Measurements from ENCODE around the gene MRPL38. TPM values are rescaled to one million over a fixed set of nuclear protein-coding genes. Genes with fewer than 3 reads are reported as not detected.

The MRPL38 gene
- total RNA-seq, 2 donors from 2014 or later: 40.3 to 85.6 TPM

DNA sequence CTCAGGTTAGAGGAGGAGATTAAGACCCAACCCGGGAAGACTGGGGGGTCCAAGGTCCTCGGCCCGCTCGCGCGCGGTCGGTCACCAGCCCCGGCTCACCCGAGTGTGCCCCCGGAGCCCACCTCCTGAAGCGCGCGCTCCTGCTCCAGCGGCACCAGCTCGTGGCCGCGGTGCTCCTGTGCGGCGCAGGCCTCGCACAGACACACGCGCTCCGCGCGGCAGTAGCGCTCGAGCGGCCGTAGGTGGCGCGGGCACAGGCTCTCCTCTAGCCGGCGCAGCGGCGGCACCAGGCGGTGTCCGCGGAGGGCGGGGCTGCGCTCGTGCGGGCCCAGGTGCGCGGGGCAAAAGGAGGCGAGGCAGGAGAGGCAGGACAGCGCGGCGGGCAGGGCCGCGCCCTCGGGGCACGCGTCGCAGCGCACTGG, 26.9 kb downstream of the MRPL38 start:
- H3K9me3 ChIP-seq: no peaks in the 10 kb centered on the region
- H3K36me3 ChIP-seq: no peaks in the 10 kb centered on the region
- DNase-seq (ENCODE audit: low spot score): peak; percentile 58
- peak overlapping the region; percentile 47 to 53 for H3K4me3 ChIP-seq
- peak overlapping the region; percentile 91 for H3K27ac ChIP-seq
- H3K27me3 ChIP-seq (replicated peaks; ENCODE audit: insufficient read depth): no peaks in the 10 kb centered on the region
- H3K4me1 ChIP-seq (replicated peaks): peaks cover 24% of the 10 kb centered on the region
- TF ChIP-seq POLR2AphosphoS5 (IDR thresholded peaks at IDR 0.05): no peak
- TF ChIP-seq, protein P1, sequence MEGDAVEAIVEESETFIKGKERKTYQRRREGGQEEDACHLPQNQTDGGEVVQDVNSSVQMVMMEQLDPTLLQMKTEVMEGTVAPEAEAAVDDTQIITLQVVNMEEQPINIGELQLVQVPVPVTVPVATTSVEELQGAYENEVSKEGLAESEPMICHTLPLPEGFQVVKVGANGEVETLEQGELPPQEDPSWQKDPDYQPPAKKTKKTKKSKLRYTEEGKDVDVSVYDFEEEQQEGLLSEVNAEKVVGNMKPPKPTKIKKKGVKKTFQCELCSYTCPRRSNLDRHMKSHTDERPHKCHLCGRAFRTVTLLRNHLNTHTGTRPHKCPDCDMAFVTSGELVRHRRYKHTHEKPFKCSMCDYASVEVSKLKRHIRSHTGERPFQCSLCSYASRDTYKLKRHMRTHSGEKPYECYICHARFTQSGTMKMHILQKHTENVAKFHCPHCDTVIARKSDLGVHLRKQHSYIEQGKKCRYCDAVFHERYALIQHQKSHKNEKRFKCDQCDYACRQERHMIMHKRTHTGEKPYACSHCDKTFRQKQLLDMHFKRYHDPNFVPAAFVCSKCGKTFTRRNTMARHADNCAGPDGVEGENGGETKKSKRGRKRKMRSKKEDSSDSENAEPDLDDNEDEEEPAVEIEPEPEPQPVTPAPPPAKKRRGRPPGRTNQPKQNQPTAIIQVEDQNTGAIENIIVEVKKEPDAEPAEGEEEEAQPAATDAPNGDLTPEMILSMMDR (IDR thresholded peaks at IDR 0.05): peak in 2 of 4 experiments; percentile 61 to 69
- TF ChIP-seq POLR2A (IDR thresholded peaks at IDR 0.05): no peak
- intact Hi-C loops (cut with DNase I): loop anchor here (5.0 kb wide), 1 partner anchor 90 kb away; no protein-coding TSS in a partner anchor
- under 1% methylated on average over 31 of the region's 56 CpGs for WGBS

DNA sequence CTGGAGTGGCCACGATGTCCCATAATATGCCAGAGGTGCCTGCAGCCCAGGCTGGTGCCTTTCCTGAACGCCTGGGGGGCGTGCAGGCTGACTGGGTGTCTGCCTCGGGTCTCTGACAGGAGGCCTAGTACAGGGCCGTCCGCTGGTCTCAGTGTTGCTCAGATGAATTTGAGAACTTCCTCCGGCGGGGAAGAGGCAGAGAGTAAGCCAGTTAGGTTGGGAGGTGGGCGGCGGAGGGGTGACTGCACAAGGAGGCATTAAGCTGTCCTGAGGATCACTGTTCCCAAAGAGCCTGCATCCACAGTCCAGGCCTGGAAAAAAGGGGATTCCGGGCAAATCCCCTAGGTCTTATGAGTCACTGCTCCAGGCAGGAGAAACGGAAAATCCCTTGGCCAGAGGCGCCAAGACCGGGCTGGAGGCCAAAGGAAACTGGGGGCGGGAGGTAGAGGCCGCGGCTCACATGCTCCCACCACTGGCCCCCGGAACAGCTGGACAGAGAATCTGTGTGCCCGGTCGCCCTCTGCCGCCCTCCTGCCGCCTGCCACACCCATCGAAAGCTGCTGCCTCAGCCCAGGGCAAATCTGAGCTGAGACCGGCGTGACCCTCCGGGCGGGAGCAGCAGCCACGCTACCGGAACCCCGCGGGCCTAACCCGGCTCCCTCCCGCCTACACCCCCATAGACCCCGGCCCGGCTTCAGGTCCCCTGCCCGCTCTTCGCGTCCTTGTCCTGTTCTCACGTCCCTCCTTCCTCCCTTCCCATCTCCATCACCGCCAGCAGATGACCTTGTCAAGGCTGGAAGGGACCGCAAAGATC, 27.5 kb downstream of the MRPL38 start:
- Histone ChIP-seq H3K4me1 (replicated peaks) (peaks cover 28% of the 10 kb centered on the region), H3K9me3 (no peaks in the 10 kb centered on the region), H3K4me3 (peak overlapping the region; percentile 47 to 53), H3K27ac (peak overlapping the region; percentile 91), H3K36me3 (no peaks in the 10 kb centered on the region), H3K27me3 (replicated peaks; ENCODE audit: insufficient read depth) (no peaks in the 10 kb centered on the region)
- intact Hi-C loops (cut with DNase I): loop anchor here (5.0 kb wide), 1 partner anchor 90 kb away; no protein-coding TSS in a partner anchor
- peak; percentile 75 for DNase-seq (ENCODE audit: low spot score)
- TF ChIP-seq POLR2AphosphoS5 (IDR thresholded peaks at IDR 0.05): peak; percentile 86
- TF ChIP-seq POLR2A (IDR thresholded peaks at IDR 0.05): peak; percentile 50
- TF ChIP-seq, protein P1 (IDR thresholded peaks at IDR 0.05): peak in 1 of 4 experiments; percentile 17
- 5% methylated on average over 40 of the region's 41 CpGs for WGBS

DNA sequence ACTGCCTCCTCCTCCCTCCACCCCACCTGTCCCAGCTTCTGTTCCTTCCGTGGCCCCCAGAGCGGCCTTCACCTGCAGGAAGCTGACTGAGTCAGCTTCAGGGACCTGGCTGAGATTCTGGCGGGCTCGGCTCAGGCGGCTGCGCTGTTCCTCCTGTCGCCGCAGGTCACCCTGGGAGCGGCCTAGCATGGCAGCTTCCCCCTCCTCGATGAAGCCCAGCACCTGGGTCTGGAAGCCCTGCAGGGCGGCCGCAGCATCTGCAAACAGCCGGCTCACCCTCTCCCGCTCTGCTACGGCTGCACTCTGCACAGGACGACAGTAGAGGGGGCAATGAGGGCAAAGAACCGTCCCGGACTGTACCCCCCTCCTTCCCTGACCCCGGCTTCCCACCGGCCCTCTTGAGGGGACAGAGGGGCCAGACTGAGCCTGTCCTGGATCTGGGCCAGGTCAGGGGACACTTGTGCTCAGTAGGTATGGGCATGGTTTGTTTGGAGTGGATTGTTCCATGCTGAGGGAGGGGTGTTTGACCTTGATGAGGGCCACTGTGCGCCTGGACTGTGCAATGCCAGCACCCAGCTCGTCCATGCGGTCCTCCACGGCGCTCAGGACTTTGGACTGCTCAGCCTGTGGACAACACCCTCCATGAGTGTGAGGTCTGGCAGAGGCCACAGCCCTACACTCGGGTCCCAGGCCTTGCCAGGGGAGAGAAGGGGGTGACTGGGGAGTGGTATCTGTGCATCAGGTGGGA, 28.3 kb downstream of the MRPL38 start:
- Histone ChIP-seq H3K4me3 (peak overlapping the region; percentile 9 to 53), H3K27me3 (replicated peaks; ENCODE audit: insufficient read depth) (no peaks in the 10 kb centered on the region), H3K27ac (peak overlapping the region; percentile 91), H3K9me3 (no peaks in the 10 kb centered on the region), H3K4me1 (replicated peaks) (peaks cover 28% of the 10 kb centered on the region), H3K36me3 (no peaks in the 10 kb centered on the region)
- intact Hi-C loops (cut with DNase I): loop anchor here (5.0 kb wide), 1 partner anchor 89 kb away; no protein-coding TSS in a partner anchor
- no peak for DNase-seq (ENCODE audit: low spot score)
- WGBS: 12% methylated on average over 25 of the region's 26 CpGs
- peak; percentile 83 for TF ChIP-seq POLR2AphosphoS5 (IDR thresholded peaks at IDR 0.05)
- TF ChIP-seq POLR2A (IDR thresholded peaks at IDR 0.05): peak; percentile 52
- TF ChIP-seq, protein P1 (IDR thresholded peaks at IDR 0.05): peak in 3 of 4 experiments; percentile 11 to 39 (median 14)

DNA sequence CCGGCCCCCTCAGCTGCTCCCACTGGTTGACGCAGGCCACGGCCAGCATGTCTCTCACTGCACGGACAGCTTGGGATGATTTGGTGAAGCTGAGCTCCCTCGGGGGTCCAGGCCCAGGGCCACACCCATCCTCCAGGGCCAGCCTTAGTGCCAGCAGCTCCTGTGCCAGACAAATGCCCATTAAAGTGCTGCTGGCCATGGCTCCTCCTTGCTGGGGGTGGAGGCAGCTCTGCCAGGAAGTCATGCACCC, 28.8 kb downstream of the MRPL38 start:
- WGBS: 15% methylated on average over 5 of the region's 5 CpGs
- Histone ChIP-seq H3K27me3 (replicated peaks; ENCODE audit: insufficient read depth) (no peaks in the 10 kb centered on the region), H3K4me1 (replicated peaks) (peaks cover 28% of the 10 kb centered on the region), H3K27ac (peak overlapping the region; percentile 91), H3K9me3 (no peaks in the 10 kb centered on the region), H3K36me3 (no peaks in the 10 kb centered on the region), H3K4me3 (peak overlapping the region; percentile 9 to 53)
- TF ChIP-seq, protein P1 (IDR thresholded peaks at IDR 0.05): no peak
- TF ChIP-seq POLR2AphosphoS5 (IDR thresholded peaks at IDR 0.05) (no peak), POLR2A (IDR thresholded peaks at IDR 0.05) (no peak)
- intact Hi-C loops (cut with DNase I): loop anchor here (5.0 kb wide), 1 partner anchor 89 kb away; no protein-coding TSS in a partner anchor
- DNase-seq (ENCODE audit: low spot score): peak; percentile 84
